ENCODE results near the gene ABCA7. TPM values are rescaled to one million over a fixed set of nuclear protein-coding genes. Genes with fewer than 3 reads are reported as not detected.

The ABCA7 gene
- total and polyA plus RNA-seq, 2 of the 13 experiments (the other 11 are each of a cell fraction or from before 2014, with no cell fraction given), result 4.4 to 32.4 TPM

DNA sequence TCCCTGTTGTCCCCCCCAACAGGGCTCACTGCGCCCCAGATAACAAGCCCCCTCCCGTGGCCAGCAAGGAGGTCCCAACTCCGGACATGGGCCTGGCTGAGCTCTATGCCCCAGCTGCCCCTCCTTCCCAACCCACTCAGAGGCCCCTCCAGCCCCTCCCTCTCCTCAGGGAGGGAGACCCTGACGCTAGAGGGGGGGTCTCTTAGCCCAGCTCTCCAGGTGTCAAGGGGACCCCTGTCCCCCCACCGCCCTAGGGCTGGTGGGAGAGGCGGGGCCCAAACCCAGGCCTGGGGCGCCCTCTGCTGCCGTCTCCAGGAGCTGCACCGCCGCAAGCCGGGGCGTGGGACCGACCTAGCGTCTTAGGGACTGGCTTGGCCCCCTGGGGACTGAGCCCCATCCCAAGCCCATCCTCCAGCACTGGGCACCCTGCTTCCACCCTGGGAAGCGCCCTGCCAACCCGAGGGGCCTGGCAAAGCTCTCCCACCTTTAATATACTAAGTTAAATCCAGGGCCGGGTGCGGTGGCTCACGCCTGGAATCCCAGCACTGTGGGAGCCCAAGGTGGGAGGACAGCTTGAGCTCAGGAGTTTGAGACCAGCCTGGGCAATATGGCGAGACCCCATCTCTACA, 38.3 kb upstream of the ABCA7 start (continued):
- TF ChIP-seq CBX2 (IDR thresholded peaks at IDR 0.05; ENCODE audit: low read depth, low read length) (no peak), CBX2 (CRISPR knock-in tag; IDR thresholded peaks at IDR 0.05; ENCODE audit: low read depth) (no peak), ZSCAN9 (CRISPR knock-in tag; IDR thresholded peaks at IDR 0.05; ENCODE audit: borderline replicate concordance) (no peak), CHCHD3 (CRISPR knock-in tag; IDR thresholded peaks at IDR 0.05) (no peak), PHF20 (CRISPR knock-in tag; IDR thresholded peaks at IDR 0.05) (no peak), ZNF333 (CRISPR knock-in tag; IDR thresholded peaks at IDR 0.05; ENCODE audit: borderline replicate concordance) (no peak), DPF2 (CRISPR knock-in tag; IDR thresholded peaks at IDR 0.05; ENCODE audit: borderline replicate concordance, low read depth) (no peak), ZNF564 (CRISPR knock-in tag; IDR thresholded peaks at IDR 0.05) (no peak), MTA1 (CRISPR knock-in tag; IDR thresholded peaks at IDR 0.05; ENCODE audit: borderline replicate concordance) (peak; percentile 29; the same call in 1 of the 2 replicates), ZSCAN12 (CRISPR knock-in tag; IDR thresholded peaks at IDR 0.05) (no peak), MED1 (CRISPR knock-in tag; IDR thresholded peaks at IDR 0.05) (no peak), ZNF124 (CRISPR knock-in tag; IDR thresholded peaks at IDR 0.05) (no peak), KDM1A (CRISPR knock-in tag; IDR thresholded peaks at IDR 0.05) (no peak), HNRNPLL (IDR thresholded peaks at IDR 0.05; ENCODE audit: low read depth, low read length, poor library complexity, severe bottlenecking) (peak; percentile 41), ATM (IDR thresholded peaks at IDR 0.05; ENCODE audit: borderline replicate concordance) (no peak)
- TF ChIP-seq, protein P1, sequence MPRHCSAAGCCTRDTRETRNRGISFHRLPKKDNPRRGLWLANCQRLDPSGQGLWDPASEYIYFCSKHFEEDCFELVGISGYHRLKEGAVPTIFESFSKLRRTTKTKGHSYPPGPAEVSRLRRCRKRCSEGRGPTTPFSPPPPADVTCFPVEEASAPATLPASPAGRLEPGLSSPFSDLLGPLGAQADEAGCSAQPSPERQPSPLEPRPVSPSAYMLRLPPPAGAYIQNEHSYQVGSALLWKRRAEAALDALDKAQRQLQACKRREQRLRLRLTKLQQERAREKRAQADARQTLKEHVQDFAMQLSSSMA (CRISPR knock-in tag; IDR thresholded peaks at IDR 0.05), result no peak
- TF ChIP-seq, protein P2, sequence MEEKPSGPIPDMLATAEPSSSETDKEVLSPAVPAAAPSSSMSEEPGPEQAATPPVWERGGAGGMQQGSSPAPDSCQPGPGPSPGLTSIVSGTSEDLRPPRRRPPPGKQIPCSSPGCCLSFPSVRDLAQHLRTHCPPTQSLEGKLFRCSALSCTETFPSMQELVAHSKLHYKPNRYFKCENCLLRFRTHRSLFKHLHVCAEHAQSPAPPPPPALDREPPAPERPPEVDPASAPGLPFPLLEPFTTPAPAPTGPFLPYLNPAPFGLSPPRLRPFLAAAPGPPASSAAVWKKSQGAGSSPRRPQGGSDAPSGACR (CRISPR knock-in tag; IDR thresholded peaks at IDR 0.05), result no peak
- TF ChIP-seq, protein P3, sequence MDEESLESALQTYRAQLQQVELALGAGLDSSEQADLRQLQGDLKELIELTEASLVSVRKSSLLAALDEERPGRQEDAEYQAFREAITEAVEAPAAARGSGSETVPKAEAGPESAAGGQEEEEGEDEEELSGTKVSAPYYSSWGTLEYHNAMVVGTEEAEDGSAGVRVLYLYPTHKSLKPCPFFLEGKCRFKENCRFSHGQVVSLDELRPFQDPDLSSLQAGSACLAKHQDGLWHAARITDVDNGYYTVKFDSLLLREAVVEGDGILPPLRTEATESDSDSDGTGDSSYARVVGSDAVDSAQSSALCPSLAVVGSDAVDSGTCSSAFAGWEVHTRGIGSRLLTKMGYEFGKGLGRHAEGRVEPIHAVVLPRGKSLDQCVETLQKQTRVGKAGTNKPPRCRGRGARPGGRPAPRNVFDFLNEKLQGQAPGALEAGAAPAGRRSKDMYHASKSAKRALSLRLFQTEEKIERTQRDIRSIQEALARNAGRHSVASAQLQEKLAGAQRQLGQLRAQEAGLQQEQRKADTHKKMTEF (CRISPR knock-in tag; IDR thresholded peaks at IDR 0.05), result peak; percentile 30; the same call in 1 of the 2 replicates
- TF ChIP-seq, protein P4, sequence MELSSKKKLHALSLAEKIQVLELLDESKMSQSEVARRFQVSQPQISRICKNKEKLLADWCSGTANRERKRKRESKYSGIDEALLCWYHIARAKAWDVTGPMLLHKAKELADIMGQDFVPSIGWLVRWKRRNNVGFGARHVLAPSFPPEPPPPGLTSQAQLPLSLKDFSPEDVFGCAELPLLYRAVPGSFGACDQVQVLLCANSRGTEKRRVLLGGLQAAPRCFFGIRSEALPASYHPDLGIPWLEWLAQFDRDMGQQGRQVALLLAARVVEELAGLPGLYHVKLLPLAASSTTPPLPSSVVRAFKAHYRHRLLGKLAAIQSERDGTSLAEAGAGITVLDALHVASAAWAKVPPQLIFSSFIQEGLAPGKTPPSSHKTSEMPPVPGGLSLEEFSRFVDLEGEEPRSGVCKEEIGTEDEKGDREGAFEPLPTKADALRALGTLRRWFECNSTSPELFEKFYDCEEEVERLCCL (CRISPR knock-in tag; IDR thresholded peaks at IDR 0.05; ENCODE audit: borderline replicate concordance), result no peak
- TF ChIP-seq, protein P5, sequence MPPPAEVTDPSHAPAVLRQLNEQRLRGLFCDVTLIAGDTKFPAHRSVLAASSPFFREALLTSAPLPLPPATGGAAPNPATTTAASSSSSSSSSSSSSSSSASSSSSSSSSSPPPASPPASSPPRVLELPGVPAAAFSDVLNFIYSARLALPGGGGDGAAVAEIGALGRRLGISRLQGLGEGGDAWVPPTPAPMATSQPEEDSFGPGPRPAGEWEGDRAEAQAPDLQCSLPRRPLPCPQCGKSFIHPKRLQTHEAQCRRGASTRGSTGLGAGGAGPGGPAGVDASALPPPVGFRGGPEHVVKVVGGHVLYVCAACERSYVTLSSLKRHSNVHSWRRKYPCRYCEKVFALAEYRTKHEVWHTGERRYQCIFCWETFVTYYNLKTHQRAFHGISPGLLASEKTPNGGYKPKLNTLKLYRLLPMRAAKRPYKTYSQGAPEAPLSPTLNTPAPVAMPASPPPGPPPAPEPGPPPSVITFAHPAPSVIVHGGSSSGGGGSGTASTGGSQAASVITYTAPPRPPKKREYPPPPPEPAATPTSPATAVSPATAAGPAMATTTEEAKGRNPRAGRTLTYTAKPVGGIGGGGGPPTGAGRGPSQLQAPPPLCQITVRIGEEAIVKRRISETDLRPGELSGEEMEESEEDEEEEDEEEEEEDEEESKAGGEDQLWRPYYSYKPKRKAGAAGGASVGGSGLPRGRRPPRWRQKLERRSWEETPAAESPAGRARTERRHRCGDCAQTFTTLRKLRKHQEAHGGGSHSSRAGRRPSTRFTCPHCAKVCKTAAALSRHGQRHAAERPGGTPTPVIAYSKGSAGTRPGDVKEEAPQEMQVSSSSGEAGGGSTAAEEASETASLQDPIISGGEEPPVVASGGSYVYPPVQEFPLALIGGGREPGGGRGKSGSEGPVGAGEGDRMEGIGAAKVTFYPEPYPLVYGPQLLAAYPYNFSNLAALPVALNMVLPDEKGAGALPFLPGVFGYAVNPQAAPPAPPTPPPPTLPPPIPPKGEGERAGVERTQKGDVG (CRISPR knock-in tag; IDR thresholded peaks at IDR 0.05; ENCODE audit: borderline replicate concordance), result no peak
- TF ChIP-seq, protein P6, sequence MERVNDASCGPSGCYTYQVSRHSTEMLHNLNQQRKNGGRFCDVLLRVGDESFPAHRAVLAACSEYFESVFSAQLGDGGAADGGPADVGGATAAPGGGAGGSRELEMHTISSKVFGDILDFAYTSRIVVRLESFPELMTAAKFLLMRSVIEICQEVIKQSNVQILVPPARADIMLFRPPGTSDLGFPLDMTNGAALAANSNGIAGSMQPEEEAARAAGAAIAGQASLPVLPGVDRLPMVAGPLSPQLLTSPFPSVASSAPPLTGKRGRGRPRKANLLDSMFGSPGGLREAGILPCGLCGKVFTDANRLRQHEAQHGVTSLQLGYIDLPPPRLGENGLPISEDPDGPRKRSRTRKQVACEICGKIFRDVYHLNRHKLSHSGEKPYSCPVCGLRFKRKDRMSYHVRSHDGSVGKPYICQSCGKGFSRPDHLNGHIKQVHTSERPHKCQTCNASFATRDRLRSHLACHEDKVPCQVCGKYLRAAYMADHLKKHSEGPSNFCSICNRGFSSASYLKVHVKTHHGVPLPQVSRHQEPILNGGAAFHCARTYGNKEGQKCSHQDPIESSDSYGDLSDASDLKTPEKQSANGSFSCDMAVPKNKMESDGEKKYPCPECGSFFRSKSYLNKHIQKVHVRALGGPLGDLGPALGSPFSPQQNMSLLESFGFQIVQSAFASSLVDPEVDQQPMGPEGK (CRISPR knock-in tag; IDR thresholded peaks at IDR 0.05), result peak; percentile 73; the same call in 1 of the 2 replicates

All from HepG2 (cell line).